AG09309 (cell line): Measurements from ENCODE around the gene EIF2S3.

ENCODE experiments used
- DNase-seq: peaks from one replicate; pipeline ENCODE4 v3.0.0-alpha.2; 2010; ENCODE audit warnings: low read depth
- H3K4me3 ChIP-seq: 2 replicates; pipeline ENCODE4 v1.5.1; 2011; ENCODE audit warnings: mild to moderate bottlenecking, low read depth, low read length, moderate library complexity; ENCODE audit not compliant: control insufficient read depth
- CTCF ChIP-seq: IDR thresholded peaks from 2 replicates; pipeline ENCODE4 v1.5.1; 2011; ENCODE audit warnings: mild to moderate bottlenecking, low read depth, low read length, inconsistent platforms; ENCODE audit not compliant: insufficient read depth, control insufficient read depth; ENCODE audit errors: missing control alignments

Gene EIF2S3

DNA sequence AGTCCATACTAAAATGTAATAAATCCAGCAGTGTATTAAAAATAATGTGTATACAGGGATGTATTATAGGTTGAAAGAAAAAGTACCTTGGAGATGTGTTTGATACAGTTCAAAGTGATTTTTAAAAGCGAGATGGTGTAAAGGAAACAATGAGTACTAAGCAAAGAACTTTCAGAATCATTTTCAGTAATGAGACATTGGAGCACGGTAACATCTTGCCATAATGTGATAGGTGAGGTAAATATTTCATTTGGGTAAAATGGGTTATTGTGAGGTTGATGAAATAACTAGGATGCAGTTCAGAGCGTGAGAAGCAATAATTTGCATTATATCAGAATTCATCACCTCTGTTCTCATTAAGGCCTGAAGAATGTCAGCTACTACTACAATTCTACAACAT lies 25.9 kb downstream of the EIF2S3 start:
- no peak overlapping the region for H3K4me3 ChIP-seq
- no peak for DNase-seq
- TF ChIP-seq CTCF = no peak

GRCh38 chrX:24081661-24082154 lies 27.0 kb downstream of the EIF2S3 start:
- no peak for DNase-seq
- peak; percentile 63 for TF ChIP-seq CTCF
- H3K4me3 ChIP-seq = no peak overlapping the region

DNA sequence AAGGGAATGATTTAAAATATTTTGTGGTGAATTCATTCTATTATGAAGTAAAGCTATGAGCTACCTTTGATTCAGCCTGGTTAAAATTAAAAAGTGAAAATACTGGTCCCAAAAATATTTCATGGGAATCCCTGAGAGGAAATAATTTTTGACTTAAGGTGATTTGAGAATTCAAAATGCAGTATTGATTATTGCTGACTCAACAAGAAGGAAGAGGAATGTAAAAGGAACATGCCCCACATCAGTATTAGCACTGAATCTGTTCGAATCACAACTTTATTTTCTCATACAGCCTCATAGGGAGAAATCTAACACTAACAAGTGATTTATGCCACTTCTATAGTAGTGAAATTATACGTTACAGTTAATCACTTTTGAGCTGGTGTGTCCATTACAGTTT lies 27.7 kb downstream of the EIF2S3 start:
- no peak for TF ChIP-seq CTCF
- no peak overlapping the region for H3K4me3 ChIP-seq
- no peak for DNase-seq

GRCh38 chrX:24085101-24085500 lies 30.3 kb downstream of the EIF2S3 start:
- H3K4me3 ChIP-seq = no peak overlapping the region
- no peak for TF ChIP-seq CTCF
- no peak for DNase-seq

GRCh38 chrX:24090300-24091200 lies 35.8 kb downstream of the EIF2S3 start:
- TF ChIP-seq CTCF = no peak
- no peak for DNase-seq
- H3K4me3 ChIP-seq = no peak overlapping the region

DNA sequence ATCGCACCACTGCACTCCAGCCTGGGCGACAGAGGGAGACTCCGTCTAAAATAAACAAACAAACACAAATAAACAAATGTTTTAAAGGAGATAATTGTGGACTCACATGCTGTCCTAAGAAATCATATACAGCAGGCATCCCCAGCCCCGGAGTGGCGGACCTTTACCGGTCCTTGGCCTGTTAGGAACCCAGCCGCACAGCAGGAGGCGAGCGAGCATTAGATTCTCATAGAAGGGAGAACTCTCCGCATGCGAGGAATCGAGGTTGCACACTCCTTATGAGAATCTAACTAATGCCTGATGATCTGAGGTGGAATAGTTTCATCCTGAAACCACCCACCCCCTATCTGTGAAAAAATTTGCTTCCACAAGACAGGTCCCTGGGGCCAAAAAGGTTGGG lies 39.0 kb downstream of the EIF2S3 start:
- TF ChIP-seq CTCF = no peak
- no peak overlapping the region for H3K4me3 ChIP-seq
- DNase-seq = no peak

GRCh38 chrX:24097741-24098260 lies 43.0 kb downstream of the EIF2S3 start:
- DNase-seq = no peak
- no peak overlapping the region for H3K4me3 ChIP-seq
- TF ChIP-seq CTCF = no peak
